DMS153 treated with DMSO at 0.1 percent for 48 hours (cell line): ENCODE data around the gene AMH.
"Not testable (repeated sequence)": the region's sequence is repeated elsewhere in the genome, so short reads cannot be mapped to it uniquely, and the experiment has no call there.

Source experiments
- DNase-seq: peaks from one replicate; lab custom pipeline; 2025; ENCODE audit not compliant: unreplicated experiment; lab: John Stamatoyannopoulos, UW

AMH gene

GRCh38 chr19:2268480-2268830 is 19.3 kb downstream of the AMH start:
- DNase-seq: no peak

- DNase-seq: no peak
Measured at GRCh38 chr19:2268861-2269243, 19.7 kb downstream of the AMH start.

GRCh38 chr19:2269244-2270156 is 20.4 kb downstream of the AMH start:
- DNase-seq: peak; percentile 62

GRCh38 chr19:2270157-2270422 is 21.0 kb downstream of the AMH start:
- no peak for DNase-seq

- DNase-seq: no peak
Measured at GRCh38 chr19:2270423-2271233, 21.5 kb downstream of the AMH start.

- no peak for DNase-seq
Measured at GRCh38 chr19:2271234-2272103, 22.3 kb downstream of the AMH start.

GRCh38 chr19:2273356-2274184 is 24.4 kb downstream of the AMH start:
- DNase-seq: peak; percentile 22

GRCh38 chr19:2274185-2274711 is 25.1 kb downstream of the AMH start:
- DNase-seq: no peak

GRCh38 chr19:2274931-2275535 is 25.9 kb downstream of the AMH start:
- no peak for DNase-seq

GRCh38 chr19:2275588-2276428 is 26.7 kb downstream of the AMH start:
- DNase-seq: no peak

GRCh38 chr19:2276429-2276986 is 27.4 kb downstream of the AMH start:
- DNase-seq: no peak

- DNase-seq: no peak
Measured at GRCh38 chr19:2277138-2277537, 28.0 kb downstream of the AMH start.

GRCh38 chr19:2278459-2279158 is 29.5 kb downstream of the AMH start:
- DNase-seq: no peak

GRCh38 chr19:2280633-2281264 is 31.6 kb downstream of the AMH start:
- no peak for DNase-seq

GRCh38 chr19:2281265-2282061 is 32.3 kb downstream of the AMH start:
- DNase-seq: not testable (repeated sequence)

- DNase-seq: no peak
Measured at GRCh38 chr19:2282062-2282861, 33.1 kb downstream of the AMH start, which contains the start of gene PEAK3. PEAK3 (minus strand) TSS chr19:2282175; CDS start chr19:2280931, 1,244 bp downstream.
